ENCODE data around the gene TMEM92.

The TMEM92 gene

GRCh38 chr17:50308666-50309065, 34.4 kb downstream of the TMEM92 start:
- H3K4me3 ChIP-seq (ENCODE audit: low read depth, low read length), result no peak overlapping the region
- no peak for DNase-seq (ENCODE audit: low read depth)
- TF ChIP-seq CTCF (IDR thresholded peaks at IDR 0.05; ENCODE audit: insufficient read depth, low read depth, low read length, missing control alignments), result no peak

- no peak overlapping the region for H3K4me3 ChIP-seq (ENCODE audit: low read depth, low read length)
- DNase-seq (ENCODE audit: low read depth), result no peak
- TF ChIP-seq CTCF (IDR thresholded peaks at IDR 0.05; ENCODE audit: insufficient read depth, low read depth, low read length, missing control alignments), result no peak
Measured at GRCh38 chr17:50310455-50311111, 36.3 kb downstream of the TMEM92 start.

- peak; percentile 39 for DNase-seq (ENCODE audit: low read depth)
- TF ChIP-seq CTCF (IDR thresholded peaks at IDR 0.05; ENCODE audit: insufficient read depth, low read depth, low read length, missing control alignments), result no peak
- no peak overlapping the region for H3K4me3 ChIP-seq (ENCODE audit: low read depth, low read length)
Measured at GRCh38 chr17:50311112-50311460, 36.8 kb downstream of the TMEM92 start.

- no peak for DNase-seq (ENCODE audit: low read depth)
- no peak for TF ChIP-seq CTCF (IDR thresholded peaks at IDR 0.05; ENCODE audit: insufficient read depth, low read depth, low read length, missing control alignments)
- no peak overlapping the region for H3K4me3 ChIP-seq (ENCODE audit: low read depth, low read length)
Measured at GRCh38 chr17:50311483-50311882, 37.2 kb downstream of the TMEM92 start.

GRCh38 chr17:50312308-50312707, 38.0 kb downstream of the TMEM92 start:
- TF ChIP-seq CTCF (IDR thresholded peaks at IDR 0.05; ENCODE audit: insufficient read depth, low read depth, low read length, missing control alignments), result no peak
- no peak overlapping the region for H3K4me3 ChIP-seq (ENCODE audit: low read depth, low read length)
- no peak for DNase-seq (ENCODE audit: low read depth)

GRCh38 chr17:50314456-50315011, 40.3 kb downstream of the TMEM92 start:
- H3K4me3 ChIP-seq (ENCODE audit: low read depth, low read length), result no peak overlapping the region
- TF ChIP-seq CTCF (IDR thresholded peaks at IDR 0.05; ENCODE audit: insufficient read depth, low read depth, low read length, missing control alignments), result no peak
- no peak for DNase-seq (ENCODE audit: low read depth)
